Neuronal stem cell (in vitro differentiated cells): ENCODE measurements around the gene EEF1AKMT2. TPM values are rescaled to one million over a fixed set of nuclear protein-coding genes. Genes with fewer than 3 reads are reported as not detected.
A peak's percentile ranks its signal among the peaks of the same experiment; 100 is the strongest.

Experiments
- DNase-seq: peaks from one replicate; pipeline ENCODE4 v3.0.0-alpha.2; 2013; ENCODE audit warnings: low spot score
- H2AFZ ChIP-seq: one replicate; pipeline ENCODE4 v1.6.1; 2013; ENCODE audit warnings: mild to moderate bottlenecking, low read length, inconsistent platforms
- H2AK5ac ChIP-seq: 2 replicates; pipeline ENCODE4 v1.6.1; 2013; ENCODE audit warnings: low read depth, mild to moderate bottlenecking, inconsistent platforms, low read length, moderate library complexity, mixed read lengths
- H2BK120ac ChIP-seq: 2 replicates; pipeline ENCODE4 v1.6.1; 2013; ENCODE audit warnings: low read depth, mild to moderate bottlenecking, inconsistent platforms, low read length, moderate library complexity, mixed read lengths
- H2BK12ac ChIP-seq: one replicate; pipeline ENCODE4 v1.6.1; 2013; ENCODE audit warnings: low read length, inconsistent platforms
- H2BK15ac ChIP-seq: 2 replicates; pipeline ENCODE4 v1.6.1; 2013; ENCODE audit warnings: mild to moderate bottlenecking, low read length, inconsistent platforms, mixed read lengths
- H2BK5ac ChIP-seq: one replicate; pipeline ENCODE4 v1.6.1; 2013; ENCODE audit warnings: inconsistent platforms, mild to moderate bottlenecking, low read length, moderate library complexity
- H3K14ac ChIP-seq: one replicate; pipeline ENCODE4 v1.6.1; 2013; ENCODE audit warnings: low read length, inconsistent platforms
- H3K18ac ChIP-seq: 2 replicates; pipeline ENCODE4 v1.6.1; 2013; ENCODE audit warnings: low read length, inconsistent platforms
- H3K23ac ChIP-seq: 2 replicates; pipeline ENCODE4 v1.6.1; 2013; ENCODE audit warnings: low read depth, mild to moderate bottlenecking, mixed read lengths, low read length, inconsistent platforms; ENCODE audit not compliant: poor library complexity
- H3K27ac ChIP-seq: replicated peaks from 3 replicates; pipeline ENCODE4 v1.5.1; 2013; ENCODE audit warnings: low read length, inconsistent platforms
- H3K27me3 ChIP-seq, 3 experiments: 2 replicates each; pipeline ENCODE4 v1.6.1; 2013; ENCODE audit warnings: low read length in 3 of 3, mild to moderate bottlenecking in 2 of 3, inconsistent platforms in 1 of 3, low read depth in 1 of 3, mixed read lengths in 1 of 3, moderate library complexity in 1 of 3; ENCODE audit not compliant: control insufficient read depth in 3 of 3, insufficient read depth in 3 of 3
- H3K36me3 ChIP-seq, 2 donors: replicated peaks in 1 of 2; 2 replicates each; pipeline ENCODE4 v1.6.1; 2013; ENCODE audit warnings: low read length in 2 of 2; ENCODE audit not compliant: control insufficient read depth in 2 of 2, insufficient read depth in 2 of 2
- H3K4ac ChIP-seq: 2 replicates; pipeline ENCODE4 v1.6.1; 2013; ENCODE audit warnings: inconsistent platforms, mild to moderate bottlenecking, low read length, moderate library complexity
- H3K4me1 ChIP-seq, 2 donors: 1 replicate in 1 of 2; 2 replicates in 1 of 2; pipeline ENCODE4 v1.6.1; 2013; ENCODE audit warnings: low read length in 2 of 2, low read depth in 1 of 2; ENCODE audit not compliant: control insufficient read depth in 2 of 2, insufficient read depth in 1 of 2
- H3K4me2 ChIP-seq: one replicate; pipeline ENCODE4 v1.6.1; 2013; ENCODE audit warnings: mild to moderate bottlenecking, low read length, inconsistent platforms; ENCODE audit not compliant: insufficient read depth, poor library complexity, severe bottlenecking
- H3K4me3 ChIP-seq, 2 donors: 2 replicates each; pipeline ENCODE4 v1.5.1; 2013; ENCODE audit warnings: low read length in 2 of 2, mild to moderate bottlenecking in 2 of 2, inconsistent platforms in 1 of 2, moderate library complexity in 1 of 2
- H3K79me1 ChIP-seq: one replicate; pipeline ENCODE4 v1.6.1; 2013; ENCODE audit warnings: low read depth, mild to moderate bottlenecking, inconsistent platforms, low read length, moderate library complexity
- H3K9ac ChIP-seq: one replicate; pipeline ENCODE4 v1.6.1; 2013; ENCODE audit warnings: mild to moderate bottlenecking, low read depth, low read length, inconsistent platforms; ENCODE audit not compliant: poor library complexity
- H3K9me3 ChIP-seq, 2 donors: replicated peaks in 1 of 2; 2 replicates each; pipeline versions ENCODE3 to v1.6.1; 2013; ENCODE audit warnings: low read length in 2 of 2, mild to moderate bottlenecking in 2 of 2, inconsistent platforms in 1 of 2, low read depth in 1 of 2, mixed read lengths in 1 of 2, moderate library complexity in 1 of 2; ENCODE audit not compliant: control insufficient read depth in 2 of 2, insufficient read depth in 1 of 2
- H4K8ac ChIP-seq: one replicate; pipeline ENCODE4 v1.6.1; 2013; ENCODE audit warnings: low read depth, mild to moderate bottlenecking, inconsistent platforms, low read length, moderate library complexity
- H4K91ac ChIP-seq: one replicate; pipeline ENCODE4 v1.6.1; 2013; ENCODE audit warnings: low read length, low read depth, mild to moderate bottlenecking, inconsistent platforms; ENCODE audit not compliant: poor library complexity
- whole genome bisulfite sequencing, 2 donors: extraction: QIAGEN DNeasy Blood & Tissue Kit; methylation state at CpG; one replicate each; pipeline ENCODE4 v1.1.7; 2013; ENCODE audit warnings: missing lambda C conversion rate in 2 of 2, mixed read lengths in 1 of 2; ENCODE audit not compliant: insufficient read length in 2 of 2, insufficient replicate concordance in 1 of 2; ENCODE audit errors: extremely low coverage in 2 of 2; 5-methylcytosine and 5-hydroxymethylcytosine counted together
- small RNA-seq: library from polyadenylated mRNA; stranded (forward); fragments of <200 nt; extraction: miRNeasy Mini kit (QIAGEN cat#:217004); gene quantifications from one replicate; pipeline ENCODE3, GENCODE V24; 2013; ENCODE audit not compliant: insufficient read depth

The EEF1AKMT2 gene

GRCh38 chr10:124709861-124710260, 81.8 kb downstream of the EEF1AKMT2 start:
- no peak for DNase-seq
- Histone ChIP-seq H3K36me3 (peaks cover 16 to 20% of the 10 kb centered on the region in 2 donors), H2BK5ac (no peak overlapping the region), H3K9ac (no peak overlapping the region), H3K27ac (no peak overlapping the region), H3K4me1 (peaks cover 11 to 24% of the 10 kb centered on the region in 2 donors), H2AK5ac (no peak overlapping the region), H3K14ac (no peak overlapping the region), H4K91ac (peak overlapping the region; percentile 44), H3K4me2 (no peak overlapping the region), H2AFZ (no peak overlapping the region), H2BK15ac (no peak overlapping the region), H4K8ac (no peak overlapping the region), H3K27me3 (no peaks in the 10 kb centered on the region), H3K79me1 (peaks cover 5% of the 10 kb centered on the region), H3K23ac (no peak overlapping the region), H3K4ac (no peak overlapping the region), H2BK12ac (no peak overlapping the region), H2BK120ac (no peak overlapping the region), H3K4me3 (peak overlapping the region in 1 of 2 donors; percentile 29), H3K18ac (no peak overlapping the region), H3K9me3 (no peaks in the 10 kb centered on the region)
- no CpG with 5 or more reads among the region's 10 CpGs for WGBS, 2 donors

GRCh38 chr10:124708922-124709520, 82.7 kb downstream of the EEF1AKMT2 start:
- no CpG with 5 or more reads among the region's 11 CpGs for WGBS, 2 donors
- Histone ChIP-seq H3K4me3 (no peak overlapping the region), H3K18ac (no peak overlapping the region), H3K36me3 (peaks cover 19 to 28% of the 10 kb centered on the region in 2 donors), H3K14ac (no peak overlapping the region), H2BK120ac (no peak overlapping the region), H4K8ac (no peak overlapping the region), H3K23ac (no peak overlapping the region), H2AK5ac (no peak overlapping the region), H2BK5ac (no peak overlapping the region), H3K27me3 (no peaks in the 10 kb centered on the region), H3K27ac (peak overlapping the region; percentile 6), H3K4me1 (peaks cover 11 to 23% of the 10 kb centered on the region in 2 donors), H3K79me1 (peaks cover 5% of the 10 kb centered on the region), H2BK12ac (no peak overlapping the region), H3K9ac (no peak overlapping the region), H2AFZ (no peak overlapping the region), H3K9me3 (no peaks in the 10 kb centered on the region), H2BK15ac (no peak overlapping the region), H3K4ac (no peak overlapping the region), H3K4me2 (peak overlapping the region; percentile 40), H4K91ac (no peak overlapping the region)
- no peak for DNase-seq

GRCh38 chr10:124708246-124708779, 83.4 kb downstream of the EEF1AKMT2 start:
- Histone ChIP-seq H2BK12ac (no peak overlapping the region), H2BK5ac (no peak overlapping the region), H2AFZ (no peak overlapping the region), H3K27ac (no peak overlapping the region), H2BK15ac (no peak overlapping the region), H2AK5ac (no peak overlapping the region), H2BK120ac (no peak overlapping the region), H3K14ac (no peak overlapping the region), H3K9ac (no peak overlapping the region), H3K18ac (no peak overlapping the region), H3K9me3 (no peaks in the 10 kb centered on the region), H3K4me3 (no peak overlapping the region), H3K4ac (no peak overlapping the region), H3K27me3 (no peaks in the 10 kb centered on the region), H3K4me2 (no peak overlapping the region), H3K23ac (no peak overlapping the region), H3K79me1 (peaks cover 5% of the 10 kb centered on the region), H4K91ac (no peak overlapping the region), H4K8ac (no peak overlapping the region), H3K4me1 (peaks cover 11 to 20% of the 10 kb centered on the region in 2 donors), H3K36me3 (peaks cover 20 to 35% of the 10 kb centered on the region in 2 donors)
- WGBS, 2 donors: no CpG with 5 or more reads among the region's 9 CpGs
- DNase-seq: no peak

Small RNA genes within 50 kb of the gene (small RNA-seq; reads per million reads assigned to genes)
- not detected for gene RF00019
